ENCODE measurements around the gene MYH9. TPM values are rescaled to one million over a fixed set of nuclear protein-coding genes. Genes with fewer than 3 reads are reported as not detected.
"Not testable (repeated sequence)": the region's sequence is repeated elsewhere in the genome, so short reads cannot be mapped to it uniquely, and the experiment has no call there.

The MYH9 gene
- total RNA-seq (100 to 1,000 TPM; 711 to 718 TPM), polyA plus RNA-seq (100 to 1,000 TPM in 2 of 3 donors, 10 to 100 TPM in 1; 51.2 to 389 (median 105) TPM), total RNA-seq (1,991 to 2,324 (median 2,121) reads per million in 6 experiments)

- peaks cover 18 to 55% (median 36%) of the 10 kb centered on the region in 4 donors for H3K4me1 Mint-ChIP-seq
- H3K27me3 Mint-ChIP-seq: no peaks in the 10 kb centered on the region
- DNase-seq (peak; percentile 96 to 99 (median 98)), ATAC-seq (peak; percentile 71 to 81)
- peak within 1 kb of the TSS; percentile 78 to 99 (median 96) for H3K27ac Mint-ChIP-seq
- H3K36me3 Mint-ChIP-seq: peaks cover 3 to 18% (median 16%) of the 10 kb centered on the region in 3 donors
- POLR2A ChIA-PET: interaction anchor here (0.9 to 51.6 kb wide), 13 partner anchors 10 to 119 kb away, joined by 3 to 2215 read pairs (median 6); partner anchors contain the start of genes FOXRED2 and TXN2
- H3K9me3 Mint-ChIP-seq: no peaks in the 10 kb centered on the region
- H3K4me3 Mint-ChIP-seq: peak within 1 kb of the TSS; percentile 87 to 98 (median 92)
These were observed at the start of gene MYH9 for GRCh38 chr22:36387959-36388726. Gene MYH9 (minus strand): TSS chr22:36387967. CDS start chr22:36349236, 38,731 bp downstream.

DNA sequence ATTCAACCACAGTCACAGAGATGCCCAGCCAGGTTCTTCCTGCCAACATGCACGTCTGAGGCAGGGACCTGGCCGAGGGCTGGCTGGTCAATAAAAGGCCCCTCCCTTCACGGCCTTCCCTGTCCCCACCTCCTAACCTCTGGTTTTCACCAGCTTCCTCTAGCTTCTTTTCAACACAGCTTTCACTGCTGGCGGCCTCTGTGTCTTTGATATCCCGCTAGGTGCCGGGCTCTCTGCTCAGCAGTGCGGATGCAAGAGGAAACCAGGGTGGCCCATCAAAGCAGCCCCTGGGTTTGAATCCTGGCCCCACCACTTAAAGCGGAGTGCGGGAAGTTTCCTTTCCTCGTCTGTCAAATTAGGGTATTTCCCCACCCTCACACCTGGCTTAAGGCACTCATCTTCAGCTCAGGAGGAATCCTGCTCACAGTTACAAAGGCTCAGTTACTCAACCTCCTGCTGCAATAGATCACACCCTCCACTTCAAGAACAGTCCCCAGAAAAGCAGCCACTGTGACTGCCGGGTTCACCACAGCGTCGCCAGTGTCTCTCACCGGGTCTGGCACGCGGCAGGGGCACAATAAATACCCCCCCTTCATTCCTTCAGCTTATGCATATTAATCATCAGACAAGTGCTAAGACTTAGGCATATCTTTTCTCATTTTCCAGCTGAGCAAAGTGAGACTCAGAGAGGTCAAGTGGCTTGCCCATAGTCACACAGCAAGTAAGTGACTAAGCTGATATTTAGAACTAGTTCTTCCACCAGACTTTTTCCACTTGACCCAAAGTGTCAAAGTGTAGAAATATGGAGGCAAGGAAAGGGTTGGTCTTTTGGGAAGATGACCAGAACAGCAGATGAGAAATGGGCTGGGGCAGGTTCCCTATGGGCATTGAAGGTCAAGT, 48.0 kb upstream of the MYH9 start:
- Mint-ChIP-seq H3K27me3 (no peaks in the 10 kb centered on the region), H3K4me3 (peak overlapping the region; percentile 27 to 80 (median 64)), H3K27ac (peak overlapping the region; percentile 84 to 96 (median 92)), H3K4me1 (peaks cover 12 to 48% (median 36%) of the 10 kb centered on the region in 4 donors), H3K9me3 (no peaks in the 10 kb centered on the region), H3K36me3 (no peaks in the 10 kb centered on the region)
- POLR2A ChIA-PET: interaction anchor here (0.7 to 2.5 kb wide), 18 partner anchors 10 to 104 kb away, joined by 3 to 17 read pairs (median 4); no protein-coding TSS in a partner anchor
- DNase-seq: peak; percentile 51 to 87 (median 83)
- ATAC-seq: peak; percentile 90 to 91

GRCh38 chr22:36433318-36434231, 45.8 kb upstream of the MYH9 start:
- H3K27ac Mint-ChIP-seq: peak overlapping the region in 7 of 10 donors; percentile 40 to 95 (median 91)
- ATAC-seq (no peak), DNase-seq (no peak)
- H3K4me1 Mint-ChIP-seq: peaks cover 9 to 36% (median 28%) of the 10 kb centered on the region in 4 donors
- no peaks in the 10 kb centered on the region for H3K27me3 Mint-ChIP-seq
- H3K4me3 Mint-ChIP-seq: no peak overlapping the region
- no peaks in the 10 kb centered on the region for H3K9me3 Mint-ChIP-seq
- POLR2A ChIA-PET: interaction anchor here (1.0 kb wide), 1 partner anchor 23 kb away, joined by 3 read pairs; no protein-coding TSS in a partner anchor
- no peaks in the 10 kb centered on the region for H3K36me3 Mint-ChIP-seq

DNA sequence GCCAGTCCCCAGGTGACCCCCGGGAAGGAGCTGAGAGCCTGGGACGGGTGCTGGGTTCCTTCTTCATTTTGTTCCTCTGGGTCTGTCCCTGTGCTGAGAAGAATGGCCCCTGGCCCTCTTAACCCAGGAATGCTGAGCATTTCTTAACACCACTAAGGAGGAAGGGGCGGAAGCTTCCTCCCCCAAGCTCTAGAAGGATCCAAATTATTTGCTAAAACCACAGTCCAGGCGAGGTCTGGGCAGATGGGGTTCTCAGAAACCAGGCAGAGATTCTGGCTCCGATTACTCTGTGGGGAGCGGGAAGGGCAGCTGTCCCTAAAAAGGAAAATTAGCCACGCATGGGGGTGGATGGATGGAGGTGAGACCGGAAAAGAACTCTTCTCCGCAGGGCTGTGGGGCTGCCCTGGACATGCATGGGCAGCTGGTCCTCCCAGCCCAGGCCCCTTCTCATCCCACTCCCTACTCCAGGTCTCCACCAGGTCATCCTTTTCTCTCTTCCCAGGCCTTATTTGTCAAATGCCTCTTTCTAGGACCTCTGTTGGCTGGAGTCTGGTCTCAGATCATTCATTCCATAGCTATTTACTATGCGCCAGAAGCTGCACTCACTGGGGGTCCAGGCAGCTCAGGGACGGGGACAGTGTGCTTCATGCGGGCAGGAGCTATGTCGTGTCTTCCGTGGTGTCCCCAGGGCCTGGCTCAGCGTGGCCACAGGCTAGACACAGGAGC, 45.0 kb upstream of the MYH9 start:
- H3K4me1 Mint-ChIP-seq: peaks cover 9 to 34% (median 28%) of the 10 kb centered on the region in 4 donors
- no peak for DNase-seq
- POLR2A ChIA-PET: interaction anchor here (1.0 kb wide), 1 partner anchor 22 kb away, joined by 3 read pairs; no protein-coding TSS in a partner anchor
- H3K36me3 Mint-ChIP-seq: no peaks in the 10 kb centered on the region
- H3K4me3 Mint-ChIP-seq: no peak overlapping the region
- peak overlapping the region in 6 of 10 donors; percentile 9 to 95 (median 27) for H3K27ac Mint-ChIP-seq
- no peaks in the 10 kb centered on the region for H3K9me3 Mint-ChIP-seq
- ATAC-seq: no peak
- no peaks in the 10 kb centered on the region for H3K27me3 Mint-ChIP-seq

GRCh38 chr22:36431977-36432376, 44.2 kb upstream of the MYH9 start:
- no peak for ATAC-seq
- POLR2A ChIA-PET: no interaction called here
- DNase-seq: no peak
- Mint-ChIP-seq H3K27me3 (no peaks in the 10 kb centered on the region), H3K36me3 (no peaks in the 10 kb centered on the region), H3K9me3 (no peaks in the 10 kb centered on the region), H3K4me1 (peaks cover 9 to 33% (median 28%) of the 10 kb centered on the region in 4 donors), H3K27ac (peak overlapping the region in 5 of 10 donors; percentile 20 to 95 (median 37)), H3K4me3 (no peak overlapping the region)

DNA sequence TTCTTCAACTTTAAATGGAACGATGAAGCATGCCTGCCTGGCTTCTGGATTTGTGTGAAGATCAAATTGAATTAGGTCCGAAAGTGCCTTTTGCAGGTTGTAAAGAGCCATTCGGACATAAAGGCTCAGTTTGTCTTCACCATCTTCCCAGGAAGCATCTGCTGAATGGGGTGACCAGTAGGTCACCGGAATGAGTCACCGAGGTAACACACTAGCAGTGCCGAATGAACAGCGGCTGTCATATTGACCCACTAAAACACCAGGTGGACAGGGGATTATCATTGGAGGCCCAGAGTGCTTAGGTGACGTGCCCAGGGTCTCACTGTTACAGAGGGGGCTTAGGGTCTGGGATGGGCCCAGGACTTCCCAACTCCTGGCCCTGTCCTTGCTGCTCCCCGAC, 43.1 kb upstream of the MYH9 start:
- peak overlapping the region in 1 of 10 donors; percentile 17 for H3K27ac Mint-ChIP-seq
- H3K27me3 Mint-ChIP-seq: no peaks in the 10 kb centered on the region
- no peaks in the 10 kb centered on the region for H3K9me3 Mint-ChIP-seq
- H3K36me3 Mint-ChIP-seq: no peaks in the 10 kb centered on the region
- DNase-seq: no peak
- POLR2A ChIA-PET: interaction anchor here (0.6 kb wide), 2 partner anchors 12 to 80 kb away, joined by 3 to 5 read pairs; no protein-coding TSS in a partner anchor
- no peak for ATAC-seq
- H3K4me1 Mint-ChIP-seq: peaks cover 7 to 33% (median 26%) of the 10 kb centered on the region in 4 donors
- no peak overlapping the region for H3K4me3 Mint-ChIP-seq

DNA sequence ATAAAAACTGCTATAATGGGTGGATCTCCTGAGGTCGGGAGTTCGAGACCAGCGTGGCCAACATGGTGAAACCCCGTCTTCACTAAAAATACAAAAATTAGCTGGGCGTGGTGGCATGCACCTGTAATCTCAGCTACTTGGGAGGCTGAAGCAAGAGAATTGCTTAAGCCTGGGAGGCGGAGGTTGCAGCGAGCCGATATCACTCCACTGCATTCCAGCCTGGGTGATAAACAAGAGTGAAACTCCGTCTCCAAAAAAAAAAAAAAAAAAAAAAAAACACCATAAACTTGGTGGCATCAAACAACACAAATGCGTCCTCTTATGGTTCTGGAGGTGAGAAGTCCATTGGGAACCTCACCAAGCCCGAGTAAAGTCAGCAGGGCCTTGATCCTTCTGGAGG, 40.2 kb upstream of the MYH9 start:
- not testable (repeated sequence) for H3K9me3 Mint-ChIP-seq, H3K4me3 Mint-ChIP-seq, H3K36me3 Mint-ChIP-seq, ATAC-seq, DNase-seq, H3K27me3 Mint-ChIP-seq, H3K27ac Mint-ChIP-seq
- POLR2A ChIA-PET: interaction anchor here (0.7 kb wide), 3 partner anchors 13 to 130 kb away, joined by 4 to 8 read pairs (median 7); no protein-coding TSS in a partner anchor
- H3K4me1 Mint-ChIP-seq: peaks cover 8 to 35% (median 27%) of the 10 kb centered on the region in 4 donors

GRCh38 chr22:36425977-36426523, 38.3 kb upstream of the MYH9 start:
- H3K27me3 Mint-ChIP-seq: no peaks in the 10 kb centered on the region
- H3K27ac Mint-ChIP-seq: peak overlapping the region in 8 of 10 donors; percentile 17 to 79 (median 55)

DNA sequence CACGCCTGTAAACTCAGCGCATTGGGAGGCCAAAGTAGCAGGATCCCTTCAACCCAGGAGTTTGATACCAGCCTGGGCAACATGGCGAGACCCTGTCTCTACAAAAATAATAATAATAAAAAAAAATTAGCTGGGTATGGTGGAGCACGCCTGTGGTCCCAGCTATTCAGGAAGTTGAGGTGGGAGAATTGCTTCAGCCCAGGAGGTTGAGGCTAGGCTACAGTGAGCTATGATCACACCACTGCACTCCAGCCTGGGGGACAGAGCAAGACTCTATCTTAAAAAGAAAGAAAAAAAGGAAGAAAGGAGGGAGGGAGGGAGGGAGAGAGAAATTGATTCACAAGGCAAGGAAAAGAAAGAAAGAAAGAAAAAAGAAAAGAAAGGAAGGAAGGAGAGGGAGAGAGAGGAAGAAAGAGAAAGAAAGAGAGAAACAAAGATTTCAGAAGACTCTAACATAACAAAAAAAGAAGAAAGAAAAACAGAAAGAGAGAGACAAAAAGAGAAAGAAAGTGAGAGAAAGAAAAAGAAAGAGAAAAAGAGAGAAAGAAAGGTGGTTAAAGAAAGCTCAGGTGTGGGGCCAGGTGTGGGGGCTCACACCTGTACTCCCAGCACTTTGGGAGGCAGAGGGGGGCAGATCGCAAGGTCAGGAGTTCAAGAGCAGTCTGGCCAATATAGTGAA, 37.3 kb upstream of the MYH9 start:
- ATAC-seq: no peak
- peak overlapping the region in 7 of 10 donors; percentile 32 to 91 (median 64) for H3K27ac Mint-ChIP-seq

More at GRCh38 chr22:36425977-36426523, 38.3 kb upstream of the MYH9 start:
- POLR2A ChIA-PET: interaction anchor here (2.4 kb wide), 1 partner anchor 9 kb away, joined by 7 read pairs; no protein-coding TSS in a partner anchor
- DNase-seq (no peak), ATAC-seq (no peak)
- no peak overlapping the region for H3K4me3 Mint-ChIP-seq
- H3K4me1 Mint-ChIP-seq: peaks cover 8 to 35% (median 28%) of the 10 kb centered on the region in 4 donors
- no peaks in the 10 kb centered on the region for H3K9me3 Mint-ChIP-seq
- no peaks in the 10 kb centered on the region for H3K36me3 Mint-ChIP-seq

DNA sequence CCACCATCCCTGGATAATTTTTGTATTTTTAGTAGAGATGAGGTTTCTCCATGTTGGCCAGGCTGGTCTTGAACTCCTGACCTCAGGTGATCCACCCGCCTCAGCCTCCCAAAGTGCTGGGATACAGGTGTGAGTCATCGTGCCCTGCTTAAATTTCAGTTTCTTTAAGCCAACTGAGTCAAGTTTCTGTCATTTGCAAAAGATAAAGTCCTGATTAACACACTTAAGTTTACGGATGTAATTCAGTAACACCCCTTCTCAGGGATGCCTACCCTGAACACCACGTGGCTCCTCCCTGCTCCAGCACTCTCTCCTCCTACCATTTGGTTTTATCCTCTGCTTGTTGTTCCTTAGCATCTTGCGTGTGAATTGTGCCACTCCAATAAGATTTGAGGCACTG, 36.7 kb upstream of the MYH9 start:
- DNase-seq, ATAC-seq, H3K27me3 Mint-ChIP-seq, H3K36me3 Mint-ChIP-seq, H3K9me3 Mint-ChIP-seq, H3K4me3 Mint-ChIP-seq: not testable (repeated sequence)
- POLR2A ChIA-PET: interaction anchor here (1.5 to 2.4 kb wide), 2 partner anchors 14 to 20 kb away, joined by 7 to 10 read pairs; no protein-coding TSS in a partner anchor
- Mint-ChIP-seq H3K27ac (peak overlapping the region in 4 of 10 donors; percentile 32 to 57 (median 42)), H3K4me1 (peaks cover 8 to 42% (median 33%) of the 10 kb centered on the region in 4 donors)

More for the DNA sequence above, 37.3 kb upstream of the MYH9 start:
- H3K4me1 Mint-ChIP-seq: peaks cover 8 to 38% (median 30%) of the 10 kb centered on the region in 4 donors
- no peak for DNase-seq
- H3K27me3 Mint-ChIP-seq: no peaks in the 10 kb centered on the region
- POLR2A ChIA-PET: interaction anchor here (0.7 to 2.4 kb wide), 3 partner anchors 10 to 1061 kb away, joined by 6 to 7 read pairs (median 6); partner anchors contain the start of gene MFNG
- peak overlapping the region in 2 of 10 donors; percentile 18 to 33 for H3K4me3 Mint-ChIP-seq
- no peaks in the 10 kb centered on the region for H3K36me3 Mint-ChIP-seq
- no peaks in the 10 kb centered on the region for H3K9me3 Mint-ChIP-seq
